HepG2 (cell line): ENCODE results near the gene SLC51B. TPM values are rescaled to one million over a fixed set of nuclear protein-coding genes. Genes with fewer than 3 reads are reported as not detected.

Experiments used
- ARID4A ChIP-seq: sonication (generic); formaldehyde crosslinking; IDR thresholded peaks from 2 replicates; pipeline ENCODE4 v1.5.0; 2020; ENCODE audit warnings: mild to moderate bottlenecking, missing genetic modification reagents, borderline replicate concordance
- GABPA ChIP-seq, 2 experiments: IDR thresholded peaks; 2 replicates each; pipeline ENCODE4 v1.6.1; 2011 to 2016; ENCODE audit warnings: low read depth in 2 of 2, low read length in 1 of 2, missing biosample characterization in 1 of 2, missing genetic modification characterization in 1 of 2
- NR2C2 ChIP-seq: sonication (generic); formaldehyde crosslinking; IDR thresholded peaks from 2 replicates; pipeline ENCODE4 v1.4.0; 2020; ENCODE audit warnings: missing genetic modification reagents, mild to moderate bottlenecking, moderate library complexity, borderline replicate concordance
- RNF219 ChIP-seq: sonication (generic); formaldehyde crosslinking; IDR thresholded peaks from 2 replicates; pipeline ENCODE4 v1.5.0; 2020; ENCODE audit warnings: mild to moderate bottlenecking, missing genetic modification reagents
- TERF1 ChIP-seq: sonication (generic); formaldehyde crosslinking; IDR thresholded peaks from 2 replicates; pipeline ENCODE4 v1.8.0; 2022; ENCODE audit warnings: mild to moderate bottlenecking, missing genetic modification reagents, moderate library complexity
- ZNF503 ChIP-seq: sonication (generic); formaldehyde crosslinking; IDR thresholded peaks from 2 replicates; pipeline ENCODE4 v1.4.0; 2020; ENCODE audit warnings: missing genetic modification reagents
- ZNF687 ChIP-seq: sonication (generic); formaldehyde crosslinking; IDR thresholded peaks from 2 replicates; pipeline ENCODE4 v1.5.1; 2020; ENCODE audit warnings: mild to moderate bottlenecking, missing genetic modification reagents, moderate library complexity
- polyA plus RNA-seq, 8 experiments: library from polyadenylated mRNA; depleted of rRNA in 3 of 8; stranded (reverse) in 7 of 8; unstranded in 1 of 8; fragments of >200 nt; fragmentation: Illumina TruSeq in 4 of 8; extraction: Trizol in 4 of 8; gene quantifications; 2 replicates each; pipeline versions ENCODE4 v1.2.1 to v1.2.3, GENCODE V29; 2011 to 2016; ENCODE audit warnings: low read depth in 4 of 8, missing spikeins in 1 of 8, mixed read lengths in 1 of 8; ENCODE audit not compliant: insufficient read depth in 1 of 8
- total RNA-seq, 5 experiments: library from RNA; depleted of rRNA; stranded (reverse); fragments of >200 nt; fragmentation: Illumina TruSeq; extraction: Trizol; gene quantifications; 2 replicates each; pipeline ENCODE4 v1.2.3, GENCODE V29; 2016; ENCODE audit warnings: low read depth in 1 of 5

Gene SLC51B
- total and polyA plus RNA-seq, 2 of the 13 experiments (the other 11 are each of a cell fraction or from before 2014, with no cell fraction given) = 14.9 to 17.1 TPM

GRCh38 chr15:65028921-65029735 lies 16.1 kb upstream of the SLC51B start, which contains the start of gene MTFMT (continued):
- TF ChIP-seq ARID4A (peak; percentile 82; the same call in 1 of the 2 replicates), ZNF687 (CRISPR knock-in tag) (peak; percentile 80), NR2C2 (peak; percentile 15; the same call in 1 of the 2 replicates), ZNF503 (CRISPR knock-in tag) (peak; percentile 55; the same call in 1 of the 2 replicates), RNF219 (CRISPR knock-in tag) (0 out of 2 replicates have a peak, but pooled peaks have one; percentile 60), TERF1 (CRISPR knock-in tag) (0 out of 2 replicates have a peak, but pooled peaks have one; percentile 25), GABPA (IDR thresholded peaks at IDR 0.05; ENCODE audit: low read depth, low read length) (no peak), GABPA (CRISPR knock-in tag; IDR thresholded peaks at IDR 0.05; ENCODE audit: low read depth) (0 out of 2 replicates have a peak, but pooled peaks have one; percentile 3)
